Prostate gland (tissue), 2 donors: ENCODE measurements around the gene PFN1. TPM values are rescaled to one million over a fixed set of nuclear protein-coding genes. Genes with fewer than 3 reads are reported as not detected.

ENCODE experiments used
- DNase-seq: peaks from one replicate; pipeline ENCODE4 v3.0.0-alpha.2; 2019; ENCODE audit warnings: low spot score
- H3K27ac ChIP-seq, 2 donors: fragments of 200-600 bp; sonication (generic); 2 replicates each; pipeline ENCODE4 v1.5.1; 2017 to 2019
- H3K27me3 ChIP-seq: fragments of 200-600 bp; sonication (generic); replicated peaks from 2 replicates; pipeline ENCODE4 v1.5.1; 2019; ENCODE audit not compliant: insufficient read depth
- H3K36me3 ChIP-seq, 2 donors: fragments of 200-600 bp; sonication (generic); 1 replicate in 1 of 2; 2 replicates in 1 of 2; pipeline versions ENCODE4 v1.5.1 to v1.8.1; 2017 to 2019
- H3K4me1 ChIP-seq: fragments of 200-600 bp; sonication (generic); replicated peaks from 2 replicates; pipeline ENCODE4 v1.5.1; 2019
- H3K4me3 ChIP-seq, 2 donors: fragments of 200-600 bp; sonication (generic); 2 replicates each; pipeline ENCODE4 v1.5.1; 2017 to 2019
- H3K9me3 ChIP-seq: fragments of 200-600 bp; sonication (generic); 2 replicates; pipeline ENCODE4 v1.5.1; 2017
- CTCF ChIP-seq, 4 experiments: fragments of 200-600 bp in 2 of 4; fragments of 450-650 bp in 2 of 4; sonication (generic) in 2 of 4; IDR thresholded peaks; 1 replicate in 3 of 4; 2 replicates in 1 of 4; pipeline ENCODE4 v1.5.1; 2016 to 2019; ENCODE audit warnings: antibody characterized with exemption in 4 of 4, mild to moderate bottlenecking in 2 of 4, moderate library complexity in 2 of 4
- POLR2A ChIP-seq: fragments of 450-650 bp; IDR thresholded peaks from one replicate; pipeline ENCODE4 v1.6.1; 2016; ENCODE audit warnings: antibody characterized with exemption, mild to moderate bottlenecking
- POLR2AphosphoS5 ChIP-seq: sonication (generic); formaldehyde crosslinking; IDR thresholded peaks from one replicate; pipeline ENCODE4 v1.6.1; 2017; ENCODE audit warnings: antibody characterized with exemption
- WGBS: methylation state at CpG from one replicate; pipeline ENCODE4 v1.1.5; 2018; 5-methylcytosine and 5-hydroxymethylcytosine counted together
- intact Hi-C: fragments of 100-400 bp; cut with DNase I; formaldehyde crosslinking; loops from one replicate; pipeline ENCODE4 v1.14.2; 2022
- total RNA-seq, 2 donors: library from RNA; depleted of rRNA; stranded (reverse); fragments of >200 nt; gene quantifications; one replicate each; pipeline ENCODE4 v1.1.0, GENCODE V29; 2016

Gene PFN1
- total RNA-seq, 2 donors from 2014 or later: 646 to 1,039 TPM

- TF ChIP-seq CTCF (IDR thresholded peaks at IDR 0.05) (peak; percentile 64 to 92 (median 76)), POLR2A (peak; percentile 70), POLR2AphosphoS5 (peak; percentile 83)
- Histone ChIP-seq H3K36me3 (no peaks in the 10 kb centered on the region), H3K9me3 (no peaks in the 10 kb centered on the region), H3K4me1 (peaks cover 18% of the 10 kb centered on the region), H3K27me3 (no peaks in the 10 kb centered on the region), H3K27ac (peak within 1 kb of the TSS; percentile 88 to 96), H3K4me3 (peak within 1 kb of the TSS; percentile 56 to 95)
- intact Hi-C loops: loop anchor here (5.0 kb wide), 2 partner anchors 40 to 80 kb away; partner anchors contain the start of gene PFN1
- WGBS: under 1% methylated on average over 72 of the region's 78 CpGs
- peak; percentile 84 for DNase-seq
Observed at GRCh38 chr17:4986951-4987766, 38.8 kb upstream of the PFN1 start, which contains the start of gene CAMTA2. Gene CAMTA2 (minus strand): TSS chr17:4987675. CDS start chr17:4986222, 1,453 bp downstream.

DNA sequence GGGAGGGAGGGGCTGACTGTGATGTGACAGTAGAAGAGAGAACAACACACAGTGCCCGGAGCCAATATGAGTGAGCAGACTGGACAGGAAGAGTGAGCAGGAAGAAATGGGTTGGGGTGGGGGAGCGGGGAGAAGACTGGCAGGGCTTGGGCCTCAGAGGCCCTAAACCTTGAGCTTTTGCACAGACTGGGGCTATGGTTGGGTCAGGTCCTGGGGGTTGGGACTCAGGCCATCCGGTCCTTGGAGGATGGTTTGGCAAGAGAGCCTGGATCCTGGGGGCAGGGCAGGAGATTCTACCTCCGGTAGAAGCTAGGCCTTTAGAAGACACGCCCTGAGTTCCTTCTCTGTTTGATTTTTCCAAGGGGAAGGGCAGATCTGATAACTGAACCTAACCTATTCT lies 38.1 kb upstream of the PFN1 start:
- 29% methylated on average over 5 of the region's 5 CpGs for WGBS
- Histone ChIP-seq H3K27ac (peak overlapping the region; percentile 88 to 96), H3K9me3 (no peaks in the 10 kb centered on the region), H3K36me3 (no peaks in the 10 kb centered on the region), H3K4me3 (peak overlapping the region; percentile 56 to 95), H3K4me1 (peaks cover 18% of the 10 kb centered on the region), H3K27me3 (no peaks in the 10 kb centered on the region)
- no peak for DNase-seq
- intact Hi-C loops: loop anchor here (5.0 kb wide), 2 partner anchors 39 to 79 kb away; partner anchors contain the start of gene PFN1
- TF ChIP-seq CTCF (IDR thresholded peaks at IDR 0.05) (no peak), POLR2A (no peak), POLR2AphosphoS5 (no peak)

GRCh38 chr17:4982305-4982704 lies 34.0 kb upstream of the PFN1 start:
- H3K4me3 ChIP-seq: no peak overlapping the region
- DNase-seq: no peak
- peaks cover 0 to 4% of the 10 kb centered on the region in 2 donors for H3K36me3 ChIP-seq
- 58% methylated on average over 5 of the region's 5 CpGs for WGBS
- intact Hi-C loops: no loop called here
- TF ChIP-seq POLR2A (no peak), POLR2AphosphoS5 (no peak)
- H3K27me3 ChIP-seq: no peaks in the 10 kb centered on the region
- H3K9me3 ChIP-seq: no peaks in the 10 kb centered on the region
- H3K4me1 ChIP-seq: peaks cover 11% of the 10 kb centered on the region
- no peak overlapping the region for H3K27ac ChIP-seq

GRCh38 chr17:4980644-4981216 lies 32.4 kb upstream of the PFN1 start:
- intact Hi-C loops: loop anchor here (1.0 kb wide), 1 partner anchor 83 kb away; no protein-coding TSS in a partner anchor
- 29% methylated on average over 6 of the region's 6 CpGs for WGBS
- TF ChIP-seq CTCF (IDR thresholded peaks at IDR 0.05): peak; percentile 62 to 73 (median 70)
- no peak for TF ChIP-seq POLR2A
- TF ChIP-seq POLR2AphosphoS5: peak; percentile 31
- DNase-seq: peak; percentile 42
- Histone ChIP-seq H3K36me3 (peaks cover 0 to 8% of the 10 kb centered on the region in 2 donors), H3K4me1 (peaks cover under 1% of the 10 kb centered on the region), H3K27ac (no peak overlapping the region), H3K27me3 (no peaks in the 10 kb centered on the region), H3K9me3 (no peaks in the 10 kb centered on the region), H3K4me3 (no peak overlapping the region)

DNA sequence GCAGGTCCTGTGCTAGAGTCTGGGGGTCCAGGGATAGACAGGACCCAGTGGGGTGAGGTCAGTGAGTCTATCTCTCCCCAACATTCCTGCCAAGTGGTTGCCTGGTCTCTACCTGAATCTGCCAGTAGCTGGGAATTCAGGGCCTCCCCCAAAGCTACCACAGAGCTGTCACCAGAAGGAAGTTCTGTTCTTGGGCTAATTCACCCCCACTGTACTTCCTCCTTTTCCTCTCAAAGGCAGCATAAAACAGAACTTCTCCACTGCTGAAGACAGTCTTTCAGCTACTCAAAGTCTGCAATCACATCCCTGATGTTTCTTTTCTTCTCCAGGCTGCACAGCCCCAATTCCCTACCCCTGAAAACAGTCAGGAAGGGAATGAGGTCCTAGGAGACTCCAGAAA lies 30.4 kb upstream of the PFN1 start:
- TF ChIP-seq POLR2A: no peak
- no peak for TF ChIP-seq CTCF (IDR thresholded peaks at IDR 0.05)
- no peak for TF ChIP-seq POLR2AphosphoS5
- H3K4me3 ChIP-seq: no peak overlapping the region
- no peak overlapping the region for H3K27ac ChIP-seq
- intact Hi-C loops: no loop called here
- no peaks in the 10 kb centered on the region for H3K9me3 ChIP-seq
- no peak for DNase-seq
- no peaks in the 10 kb centered on the region for H3K4me1 ChIP-seq
- H3K36me3 ChIP-seq: peaks cover 0 to 8% of the 10 kb centered on the region in 2 donors
- no peaks in the 10 kb centered on the region for H3K27me3 ChIP-seq
